ENCODE results near the gene OCA2.

OCA2 gene

GRCh38 chr15:28068930-28069329 is 30.2 kb downstream of the OCA2 start:
- no peak for DNase-seq

- no peak for DNase-seq
These were observed 32.9 kb downstream of the OCA2 start for GRCh38 chr15:28066231-28066630.

- DNase-seq = no peak
These were observed 39.1 kb downstream of the OCA2 start for GRCh38 chr15:28060005-28060404.

- DNase-seq = no peak
These were observed 41.0 kb downstream of the OCA2 start for GRCh38 chr15:28058082-28058481.

GRCh38 chr15:28051955-28052633 is 47.0 kb downstream of the OCA2 start:
- no peak for DNase-seq

- DNase-seq = no peak
These were observed 49.5 kb downstream of the OCA2 start for GRCh38 chr15:28049581-28049980.

GRCh38 chr15:28047277-28047676 is 51.8 kb downstream of the OCA2 start:
- DNase-seq = no peak

- no peak for DNase-seq
These were observed 54.9 kb downstream of the OCA2 start for GRCh38 chr15:28044121-28044672.

- DNase-seq = no peak
These were observed 55.4 kb downstream of the OCA2 start for GRCh38 chr15:28043691-28044091.

- DNase-seq = no peak
These were observed 61.0 kb downstream of the OCA2 start for GRCh38 chr15:28037969-28038590.

GRCh38 chr15:28033443-28033842 is 65.7 kb downstream of the OCA2 start:
- no peak for DNase-seq

GRCh38 chr15:28030801-28031200 is 68.3 kb downstream of the OCA2 start:
- DNase-seq = no peak

GRCh38 chr15:28027714-28028076 is 71.4 kb downstream of the OCA2 start:
- DNase-seq = no peak

GRCh38 chr15:28026764-28027713 is 72.1 kb downstream of the OCA2 start:
- DNase-seq = no peak

- no peak for DNase-seq
These were observed 72.9 kb downstream of the OCA2 start for GRCh38 chr15:28026221-28026620.

- DNase-seq = no peak
These were observed 73.7 kb downstream of the OCA2 start for GRCh38 chr15:28025413-28025812.

- DNase-seq = no peak
These were observed 74.2 kb downstream of the OCA2 start for GRCh38 chr15:28024889-28025250.

GRCh38 chr15:28023933-28024888 is 74.9 kb downstream of the OCA2 start:
- no peak for DNase-seq

- no peak for DNase-seq
These were observed 75.7 kb downstream of the OCA2 start for GRCh38 chr15:28023422-28023821.

GRCh38 chr15:28022961-28023360 is 76.2 kb downstream of the OCA2 start:
- DNase-seq = no peak

- no peak for DNase-seq
These were observed 76.9 kb downstream of the OCA2 start for GRCh38 chr15:28022181-28022580.

GRCh38 chr15:28021281-28022039 is 77.7 kb downstream of the OCA2 start:
- no peak for DNase-seq
